Erythroblast (primary cell): ENCODE results near the gene NHLH2.

Experiments used
- GATA1 ChIP-seq: IDR thresholded peaks from 2 replicates; pipeline ENCODE4 v1.6.1; 2011; ENCODE audit warnings: low read depth, mild to moderate bottlenecking, control low read depth, low read length, moderate library complexity
- POLR2A ChIP-seq: IDR thresholded peaks from 2 replicates; pipeline ENCODE4 v1.6.1; 2011; ENCODE audit warnings: mild to moderate bottlenecking, low read length

DNA sequence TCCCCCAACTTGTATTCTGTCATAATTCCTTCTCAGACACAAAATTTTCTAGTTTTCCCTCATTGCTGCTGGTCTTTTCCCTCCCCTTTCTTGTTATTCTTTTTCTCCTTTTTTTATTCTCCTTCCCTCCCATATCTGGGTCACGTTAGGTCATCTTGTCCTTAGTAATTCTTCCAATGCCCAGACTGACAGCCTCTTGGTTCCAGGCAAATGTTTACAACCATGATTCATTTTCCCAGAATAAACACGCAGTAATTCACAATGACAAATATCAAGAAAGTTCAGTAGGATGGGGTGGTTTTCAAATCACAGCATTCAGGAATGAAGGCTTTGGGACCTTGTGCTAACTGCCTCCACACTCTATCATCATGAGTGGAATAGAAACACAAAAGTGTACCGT lies 25.2 kb downstream of the NHLH2 start:
- TF ChIP-seq POLR2A (no peak), GATA1 (no peak)
